H1 (cell line): ENCODE results near the gene CDHR5. TPM values are rescaled to one million over a fixed set of nuclear protein-coding genes. Genes with fewer than 3 reads are reported as not detected.

ENCODE experiments used
- PHF8 ChIP-seq: fragments of 200-600 bp; sonication (generic); conservative IDR thresholded peaks from 2 replicates; pipeline ENCODE4 v1.7.1; 2012; ENCODE audit warnings: low read depth, mild to moderate bottlenecking, inconsistent platforms, low read length, moderate library complexity
- RNF2 ChIP-seq: fragments of 200-900, 300-1000 bp; sonication (generic); IDR thresholded peaks from 2 replicates; pipeline ENCODE4 v1.7.1; 2016; ENCODE audit warnings: borderline replicate concordance, low read depth, mild to moderate bottlenecking, antibody characterized with exemption, low read length; ENCODE audit not compliant: poor library complexity, severe bottlenecking; ENCODE audit errors: missing control alignments
- polyA plus RNA-seq, 7 experiments: library from polyadenylated mRNA; depleted of rRNA in 3 of 7; stranded (reverse) in 5 of 7; unstranded in 2 of 7; fragments of >200 nt in 5 of 7; fragments of 200-250 nt in 2 of 7; gene quantifications; 1 replicate in 5 of 7; 2 replicates in 1 of 7; 4 replicates in 1 of 7; pipeline versions ENCODE4 v1.2.1 to v1.2.3, GENCODE V29; 2011 to 2013; ENCODE audit warnings: missing spikeins in 2 of 7, mixed read lengths in 2 of 7
- total RNA-seq: library from RNA; stranded (reverse); fragmentation: NEBNext Ultra II Directional; extraction: Animal tissue kit (Norgen Biotek cat#: 25700); gene quantifications from 2 replicates; pipeline ENCODE4 v1.2.1, GENCODE V29; 2021

CDHR5 gene
- total and polyA plus RNA-seq, 2 of the 8 experiments (the other 6 are each of a cell fraction or from before 2014, with no cell fraction given): not detected

DNA sequence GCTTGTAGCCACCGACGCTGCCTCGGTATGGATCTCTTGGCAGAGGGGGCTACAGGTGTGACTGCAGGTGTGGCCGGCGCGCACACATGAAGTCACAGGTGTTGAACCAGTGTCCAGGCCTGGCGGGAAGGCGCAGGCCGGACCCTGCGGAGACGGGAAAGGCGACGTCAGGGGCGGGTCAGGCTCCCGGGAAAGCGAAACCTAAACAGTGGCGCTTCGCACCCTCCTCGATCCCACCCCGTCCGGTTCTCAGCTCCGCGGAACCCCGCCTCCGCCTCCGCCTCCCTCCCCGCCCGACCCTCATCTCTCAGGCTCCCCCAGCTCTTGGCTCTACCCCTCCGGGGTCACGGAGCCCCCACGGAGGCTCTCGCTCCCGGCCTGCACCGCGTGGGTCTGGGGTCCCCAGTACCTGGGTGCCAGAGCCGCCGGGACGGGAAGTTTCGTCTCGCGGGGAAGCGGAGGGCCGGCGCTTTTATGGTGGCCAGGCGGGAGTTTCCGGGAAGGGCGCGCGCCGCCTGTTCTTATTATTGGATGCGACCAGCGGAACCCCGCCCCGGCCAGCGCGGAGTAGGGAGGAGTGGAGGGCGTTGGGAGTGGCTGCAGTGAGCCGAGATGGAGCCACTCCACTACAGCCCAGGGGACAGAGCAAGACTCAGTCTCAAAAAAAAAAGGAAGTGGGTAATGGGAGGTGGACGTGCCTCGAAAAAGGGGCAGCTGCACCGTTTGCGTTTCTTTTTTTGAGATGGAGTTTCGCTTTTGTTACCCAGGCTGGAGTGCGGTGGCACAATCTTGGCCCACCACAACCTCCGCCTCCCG lies 9.0 kb downstream of the CDHR5 start, which contains the start of gene IRF7 (continued):
- TF ChIP-seq RNF2 (no peak), PHF8 (peak; percentile 72)
